Measurements from ENCODE around the gene PKMYT1. TPM values are rescaled to one million over a fixed set of nuclear protein-coding genes. Genes with fewer than 3 reads are reported as not detected.
A peak's percentile ranks its signal among the peaks of the same experiment; 100 is the strongest.

The PKMYT1 gene
- total RNA-seq, 1 donor from 2014 or later, result 42.3 TPM

DNA sequence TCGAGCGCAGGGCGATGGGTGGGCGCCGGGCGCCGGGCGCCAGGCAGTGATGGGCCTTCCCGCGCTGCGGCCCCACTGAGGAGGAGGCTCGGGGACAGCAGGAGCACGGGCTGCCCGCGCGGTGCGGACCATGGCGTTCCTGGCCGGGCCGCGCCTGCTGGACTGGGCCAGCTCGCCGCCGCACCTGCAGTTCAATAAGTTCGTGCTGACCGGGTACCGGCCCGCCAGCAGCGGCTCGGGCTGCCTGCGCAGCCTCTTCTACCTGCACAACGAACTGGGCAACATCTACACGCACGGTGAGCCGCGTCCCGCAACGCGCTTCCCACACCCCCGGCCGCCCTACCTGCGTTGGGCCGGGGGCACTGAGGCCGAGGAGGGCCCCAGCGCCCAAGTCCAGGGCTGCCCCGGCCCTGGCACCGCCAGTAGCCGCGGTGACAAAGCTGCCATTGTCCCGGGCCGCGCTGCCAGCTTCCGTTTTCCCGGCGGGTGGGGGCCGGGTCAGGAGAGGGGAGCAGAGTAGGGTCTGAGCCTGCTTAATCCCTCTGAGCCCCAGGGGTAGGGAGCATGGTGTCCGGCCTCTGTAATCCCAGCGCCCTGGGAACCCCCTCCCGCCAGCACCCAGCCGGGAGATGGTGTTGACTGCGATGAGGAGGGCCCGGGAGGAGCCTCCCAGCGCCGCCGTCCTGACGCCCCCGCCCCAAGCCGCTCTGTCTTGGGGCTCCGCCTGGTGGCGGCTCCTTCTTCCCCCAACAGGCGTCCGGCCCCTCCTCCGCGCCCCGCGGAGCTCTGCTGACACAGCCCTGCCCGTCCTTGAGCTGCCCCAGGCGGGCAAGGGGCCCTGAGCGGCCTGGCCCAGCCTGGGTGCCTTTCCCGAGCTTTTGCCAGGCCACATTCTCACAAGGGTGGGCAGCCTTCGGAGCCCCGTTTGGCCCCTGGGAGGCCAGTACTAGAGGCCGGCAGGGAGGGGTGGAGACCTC lies 10.4 kb downstream of the PKMYT1 start:
- H3K4me3 Mint-ChIP-seq, result peak overlapping the region; percentile 79
- no peak overlapping the region for H3K27ac Mint-ChIP-seq
- TF ChIP-seq, protein P1, sequence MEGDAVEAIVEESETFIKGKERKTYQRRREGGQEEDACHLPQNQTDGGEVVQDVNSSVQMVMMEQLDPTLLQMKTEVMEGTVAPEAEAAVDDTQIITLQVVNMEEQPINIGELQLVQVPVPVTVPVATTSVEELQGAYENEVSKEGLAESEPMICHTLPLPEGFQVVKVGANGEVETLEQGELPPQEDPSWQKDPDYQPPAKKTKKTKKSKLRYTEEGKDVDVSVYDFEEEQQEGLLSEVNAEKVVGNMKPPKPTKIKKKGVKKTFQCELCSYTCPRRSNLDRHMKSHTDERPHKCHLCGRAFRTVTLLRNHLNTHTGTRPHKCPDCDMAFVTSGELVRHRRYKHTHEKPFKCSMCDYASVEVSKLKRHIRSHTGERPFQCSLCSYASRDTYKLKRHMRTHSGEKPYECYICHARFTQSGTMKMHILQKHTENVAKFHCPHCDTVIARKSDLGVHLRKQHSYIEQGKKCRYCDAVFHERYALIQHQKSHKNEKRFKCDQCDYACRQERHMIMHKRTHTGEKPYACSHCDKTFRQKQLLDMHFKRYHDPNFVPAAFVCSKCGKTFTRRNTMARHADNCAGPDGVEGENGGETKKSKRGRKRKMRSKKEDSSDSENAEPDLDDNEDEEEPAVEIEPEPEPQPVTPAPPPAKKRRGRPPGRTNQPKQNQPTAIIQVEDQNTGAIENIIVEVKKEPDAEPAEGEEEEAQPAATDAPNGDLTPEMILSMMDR (conservative IDR thresholded peaks at IDR 0.05), result peak; percentile 67
- DNase-seq (ENCODE audit: extremely low spot score, unreplicated experiment), result no peak
- H3K4me1 Mint-ChIP-seq (ENCODE audit: unreplicated experiment), result peaks cover 13% of the 10 kb centered on the region
- H3K27me3 Mint-ChIP-seq, result peaks cover 4% of the 10 kb centered on the region
- H3K36me3 Mint-ChIP-seq, result peaks cover 3% of the 10 kb centered on the region
- no peaks in the 10 kb centered on the region for H3K9me3 Mint-ChIP-seq

DNA sequence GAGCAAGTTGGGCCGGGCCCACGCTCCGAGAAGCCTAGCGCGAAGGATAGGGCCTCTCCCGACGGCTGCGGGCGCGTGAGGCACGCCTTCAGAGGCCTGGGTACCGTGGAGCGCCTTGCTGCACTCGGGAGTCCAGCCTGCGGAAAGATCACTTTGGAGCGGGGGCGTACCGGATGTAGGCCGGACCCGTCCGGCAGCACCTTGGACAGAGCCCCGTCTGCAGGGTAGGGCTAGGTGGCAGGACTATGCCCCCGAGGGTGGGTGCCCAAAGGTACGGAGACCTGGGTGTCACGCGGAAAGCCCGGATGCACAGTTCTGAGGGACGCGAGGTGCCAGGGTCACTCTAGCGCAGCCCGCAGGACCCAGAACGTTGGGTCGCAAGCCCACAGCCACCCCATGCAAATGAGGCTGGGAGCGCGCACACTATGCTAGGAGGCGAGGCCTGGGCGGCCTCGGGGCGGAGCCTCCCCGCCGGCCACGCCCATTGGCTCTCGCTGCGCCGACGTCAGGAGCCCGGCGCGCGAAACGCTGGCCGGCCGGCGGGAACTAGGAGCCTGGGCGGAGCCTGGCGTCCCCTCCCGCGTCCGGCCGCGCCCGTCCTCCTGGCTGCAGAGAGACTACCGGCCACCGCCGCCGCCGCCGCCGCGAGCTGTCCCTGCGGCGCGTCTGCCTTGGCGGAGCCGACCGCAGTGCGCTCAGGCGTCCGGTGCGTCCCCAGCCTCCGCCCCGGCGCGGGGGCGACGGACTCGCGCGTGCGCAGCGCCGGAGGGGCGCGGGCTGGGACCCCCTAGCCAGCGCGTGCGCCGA lies 11.3 kb downstream of the PKMYT1 start, which contains the start of gene PAQR4:
PAQR4 (plus strand) TSS at position 611 of the 807 bp plus-strand sequence. CDS start 327 bp downstream, outside the sequence.
- peak; percentile 92 for DNase-seq (ENCODE audit: extremely low spot score, unreplicated experiment)
- H3K4me3 Mint-ChIP-seq, result peak within 1 kb of the TSS; percentile 83
- peaks cover 13% of the 10 kb centered on the region for H3K4me1 Mint-ChIP-seq (ENCODE audit: unreplicated experiment)
- peak within 1 kb of the TSS; percentile 53 for H3K27ac Mint-ChIP-seq
- TF ChIP-seq, protein P1 (conservative IDR thresholded peaks at IDR 0.05), result no peak
- no peaks in the 10 kb centered on the region for H3K9me3 Mint-ChIP-seq
- peaks cover 7% of the 10 kb centered on the region for H3K27me3 Mint-ChIP-seq
- peaks cover 3% of the 10 kb centered on the region for H3K36me3 Mint-ChIP-seq

DNA sequence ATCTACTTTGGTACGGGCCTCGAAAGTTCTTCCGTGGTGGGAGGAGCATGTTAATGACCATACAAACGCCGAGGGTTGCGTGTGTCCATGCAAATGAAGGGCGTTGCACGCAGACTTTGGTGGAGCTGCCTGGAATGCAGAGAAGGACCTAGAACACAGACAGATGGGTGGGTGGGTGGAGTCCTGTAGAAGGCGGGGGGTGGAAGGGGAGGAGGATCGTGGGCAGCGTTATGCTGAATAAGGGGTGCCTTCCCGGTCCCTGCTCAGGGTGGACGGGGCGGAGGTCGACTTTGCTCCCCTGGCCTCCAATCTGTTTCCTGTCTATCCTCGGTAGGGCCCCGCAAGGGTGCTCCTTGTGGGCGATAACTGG lies 11.9 kb downstream of the PKMYT1 start:
- Mint-ChIP-seq H3K4me3 (peak overlapping the region; percentile 83), H3K9me3 (no peaks in the 10 kb centered on the region), H3K27me3 (peaks cover 10% of the 10 kb centered on the region), H3K4me1 (ENCODE audit: unreplicated experiment) (peaks cover 13% of the 10 kb centered on the region), H3K27ac (peak overlapping the region; percentile 53), H3K36me3 (peaks cover 3% of the 10 kb centered on the region)
- TF ChIP-seq, protein P1 (conservative IDR thresholded peaks at IDR 0.05), result no peak
- no peak for DNase-seq (ENCODE audit: extremely low spot score, unreplicated experiment)

DNA sequence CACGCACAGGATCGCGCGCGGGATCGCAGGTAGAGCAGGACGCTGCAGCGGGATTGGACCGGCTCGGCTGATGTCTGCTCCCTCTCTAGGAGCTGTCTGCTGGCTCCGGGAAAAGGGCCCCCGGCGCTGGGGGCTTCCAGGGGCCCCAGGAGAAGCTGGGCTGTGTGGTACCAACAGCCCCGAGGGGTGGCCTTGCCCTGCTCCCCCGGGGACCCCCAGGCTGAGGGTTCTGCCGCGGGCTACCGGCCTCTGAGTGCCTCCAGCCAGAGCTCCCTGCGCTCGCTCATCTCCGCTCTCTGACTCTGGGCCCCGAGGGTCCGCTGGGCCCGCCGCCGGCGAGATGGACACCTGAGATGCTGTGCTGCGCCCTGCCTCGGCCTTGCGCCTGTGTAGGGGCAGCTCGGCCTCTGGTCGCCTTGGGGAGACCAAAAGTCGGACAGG lies 12.5 kb downstream of the PKMYT1 start:
- TF ChIP-seq, protein P1 (conservative IDR thresholded peaks at IDR 0.05), result no peak
- Mint-ChIP-seq H3K9me3 (no peaks in the 10 kb centered on the region), H3K36me3 (peaks cover 3% of the 10 kb centered on the region), H3K4me3 (peak overlapping the region; percentile 83), H3K27ac (no peak overlapping the region), H3K4me1 (ENCODE audit: unreplicated experiment) (peaks cover 13% of the 10 kb centered on the region), H3K27me3 (peaks cover 10% of the 10 kb centered on the region)
- no peak for DNase-seq (ENCODE audit: extremely low spot score, unreplicated experiment)

DNA sequence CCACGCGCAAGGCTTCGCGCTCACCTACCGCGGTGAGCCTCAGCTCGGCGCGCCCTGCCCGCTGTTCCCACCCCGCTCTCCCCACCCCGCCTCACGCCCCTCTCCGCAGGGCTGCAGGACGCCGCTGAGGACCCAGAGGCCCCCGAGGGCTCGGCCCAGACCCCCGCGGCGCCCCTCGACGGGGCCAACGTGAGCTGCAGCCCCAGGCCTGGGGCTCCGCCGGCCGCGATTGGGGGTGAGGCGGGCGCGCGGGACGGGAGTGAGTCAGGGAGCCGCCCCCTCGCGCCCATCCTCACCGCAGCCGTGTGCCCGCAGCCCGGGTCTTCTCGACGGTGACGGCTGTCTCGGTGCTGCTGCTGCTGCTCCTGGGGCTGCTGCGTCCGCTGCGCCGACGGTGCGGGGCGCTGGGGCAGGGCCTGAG lies 13.0 kb downstream of the PKMYT1 start:
- peaks cover 10% of the 10 kb centered on the region for H3K27me3 Mint-ChIP-seq
- H3K4me1 Mint-ChIP-seq (ENCODE audit: unreplicated experiment), result peaks cover 10% of the 10 kb centered on the region
- TF ChIP-seq, protein P1 (conservative IDR thresholded peaks at IDR 0.05), result no peak
- H3K4me3 Mint-ChIP-seq, result no peak overlapping the region
- peaks cover 3% of the 10 kb centered on the region for H3K36me3 Mint-ChIP-seq
- DNase-seq (ENCODE audit: extremely low spot score, unreplicated experiment), result no peak
- no peak overlapping the region for H3K27ac Mint-ChIP-seq
- H3K9me3 Mint-ChIP-seq, result no peaks in the 10 kb centered on the region
